Activated CD8-positive, alpha-beta memory T cell treated with anti-CD3 and anti-CD28 coated beads, Interleukin-2, amount 50 U/mL, for 4 hours (primary cell): Measurements from ENCODE around the gene SENP3.
"Not testable (repeated sequence)": the region's sequence is repeated elsewhere in the genome, so short reads cannot be mapped to it uniquely, and the experiment has no call there.

Experiments
- DNase-seq: peaks from one replicate; pipeline ENCODE4 v3.0.0-alpha.2; 2020

The SENP3 gene

DNA sequence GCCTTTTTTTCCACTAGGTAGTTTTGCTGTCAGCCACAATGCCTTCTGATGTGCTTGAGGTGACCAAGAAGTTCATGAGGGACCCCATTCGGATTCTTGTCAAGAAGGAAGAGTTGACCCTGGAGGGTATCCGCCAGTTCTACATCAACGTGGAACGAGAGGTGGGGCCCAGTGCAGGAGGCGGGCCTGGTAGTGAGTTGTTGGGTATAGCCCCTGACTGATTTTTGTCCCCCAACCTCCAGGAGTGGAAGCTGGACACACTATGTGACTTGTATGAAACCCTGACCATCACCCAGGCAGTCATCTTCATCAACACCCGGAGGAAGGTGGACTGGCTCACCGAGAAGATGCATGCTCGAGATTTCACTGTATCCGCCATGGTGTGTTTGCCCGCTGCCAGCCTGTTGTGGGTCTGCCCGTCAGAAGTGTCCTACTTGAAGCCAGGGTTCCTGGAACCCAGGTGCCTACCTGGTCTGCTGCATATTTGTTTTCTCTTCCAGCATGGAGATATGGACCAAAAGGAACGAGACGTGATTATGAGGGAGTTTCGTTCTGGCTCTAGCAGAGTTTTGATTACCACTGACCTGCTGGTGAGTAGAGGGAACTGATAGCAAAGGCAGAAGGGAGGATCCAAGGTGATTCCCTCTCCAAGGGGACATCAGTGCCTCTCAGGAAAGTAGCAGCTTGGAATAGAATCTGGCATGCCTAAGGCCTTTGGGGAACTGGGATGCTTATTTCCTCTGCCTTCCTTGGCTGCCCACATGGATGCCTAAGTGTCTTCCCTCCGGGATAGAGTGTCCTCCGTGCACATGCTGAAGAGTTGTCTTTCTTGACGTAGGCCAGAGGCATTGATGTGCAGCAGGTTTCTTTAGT is 15.8 kb downstream of the SENP3 start:
- no peak for DNase-seq

- peak; percentile 62 for DNase-seq
These were observed 17.5 kb downstream of the SENP3 start, which contains the start of gene CD68 for GRCh38 chr17:7579001-7579833. TSS of gene CD68 (plus strand) at chr17:7579638. CDS start at chr17:7579678, 40 bp downstream.

DNA sequence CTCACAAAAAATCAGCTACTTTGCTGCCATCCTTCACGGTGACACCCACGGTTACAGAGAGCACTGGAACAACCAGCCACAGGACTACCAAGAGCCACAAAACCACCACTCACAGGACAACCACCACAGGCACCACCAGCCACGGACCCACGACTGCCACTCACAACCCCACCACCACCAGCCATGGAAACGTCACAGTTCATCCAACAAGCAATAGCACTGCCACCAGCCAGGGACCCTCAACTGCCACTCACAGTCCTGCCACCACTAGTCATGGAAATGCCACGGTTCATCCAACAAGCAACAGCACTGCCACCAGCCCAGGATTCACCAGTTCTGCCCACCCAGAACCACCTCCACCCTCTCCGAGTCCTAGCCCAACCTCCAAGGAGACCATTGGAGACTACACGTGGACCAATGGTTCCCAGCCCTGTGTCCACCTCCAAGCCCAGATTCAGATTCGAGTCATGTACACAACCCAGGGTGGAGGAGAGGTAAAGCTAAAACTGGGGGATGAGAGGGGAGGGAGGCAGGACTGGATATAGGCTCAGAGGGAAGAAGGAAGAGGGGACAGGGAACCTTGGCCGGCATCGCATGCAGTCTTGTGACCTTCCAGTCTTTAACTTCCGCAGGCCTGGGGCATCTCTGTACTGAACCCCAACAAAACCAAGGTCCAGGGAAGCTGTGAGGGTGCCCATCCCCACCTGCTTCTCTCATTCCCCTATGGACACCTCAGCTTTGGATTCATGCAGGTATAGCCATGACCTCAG is 18.3 kb downstream of the SENP3 start:
- DNase-seq = no peak

- DNase-seq = no peak
These were observed 19.2 kb downstream of the SENP3 start for GRCh38 chr17:7580604-7581575.

DNA sequence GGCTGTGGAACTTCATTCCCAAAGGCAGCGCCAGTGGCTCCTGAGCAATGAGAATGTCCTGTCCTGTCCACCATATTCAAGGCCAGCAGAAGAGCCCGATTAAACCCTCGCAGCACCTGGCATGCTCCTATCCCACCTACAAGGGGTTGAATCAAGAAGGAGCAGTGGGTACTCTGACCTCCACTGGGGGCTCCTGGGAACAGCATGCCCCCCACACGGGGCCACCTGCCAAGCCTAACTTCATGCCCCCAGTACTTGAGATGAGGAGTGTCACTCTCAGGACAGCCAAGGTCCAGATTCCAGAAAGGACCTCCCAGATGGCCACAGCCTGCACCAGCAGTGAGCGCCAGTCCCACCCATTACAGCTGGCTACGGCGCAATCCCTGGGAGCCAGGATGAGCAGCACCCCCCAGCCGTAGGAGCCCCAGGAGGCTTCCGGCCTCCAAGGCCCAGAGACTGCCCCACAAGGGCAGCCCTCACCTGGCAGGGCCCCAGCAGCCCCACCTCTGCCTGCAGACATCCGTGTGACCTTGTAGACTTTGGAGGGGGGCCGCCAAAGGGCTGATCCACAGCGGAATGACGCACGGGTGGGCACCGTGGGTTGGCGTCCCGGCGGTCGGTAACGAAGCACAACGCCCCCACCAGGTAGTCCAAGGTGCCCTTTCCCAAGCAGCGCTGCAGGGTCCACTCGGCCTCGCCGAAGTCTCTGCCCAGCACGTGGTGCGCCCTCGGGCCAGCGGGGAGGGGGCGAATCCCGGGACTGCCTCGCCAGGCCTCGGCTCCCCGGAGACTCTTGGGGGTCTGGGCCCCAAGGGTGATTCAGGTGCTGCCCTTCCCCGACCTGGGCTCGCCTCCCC is 20.9 kb downstream of the SENP3 start:
- DNase-seq = no peak

- DNase-seq = peak; percentile 93
These were observed 21.8 kb downstream of the SENP3 start, which contains the start of gene MPDU1 for GRCh38 chr17:7583253-7584109. TSS of gene MPDU1 (plus strand) at chr17:7583852. CDS start at chr17:7583863, 11 bp downstream.

DNA sequence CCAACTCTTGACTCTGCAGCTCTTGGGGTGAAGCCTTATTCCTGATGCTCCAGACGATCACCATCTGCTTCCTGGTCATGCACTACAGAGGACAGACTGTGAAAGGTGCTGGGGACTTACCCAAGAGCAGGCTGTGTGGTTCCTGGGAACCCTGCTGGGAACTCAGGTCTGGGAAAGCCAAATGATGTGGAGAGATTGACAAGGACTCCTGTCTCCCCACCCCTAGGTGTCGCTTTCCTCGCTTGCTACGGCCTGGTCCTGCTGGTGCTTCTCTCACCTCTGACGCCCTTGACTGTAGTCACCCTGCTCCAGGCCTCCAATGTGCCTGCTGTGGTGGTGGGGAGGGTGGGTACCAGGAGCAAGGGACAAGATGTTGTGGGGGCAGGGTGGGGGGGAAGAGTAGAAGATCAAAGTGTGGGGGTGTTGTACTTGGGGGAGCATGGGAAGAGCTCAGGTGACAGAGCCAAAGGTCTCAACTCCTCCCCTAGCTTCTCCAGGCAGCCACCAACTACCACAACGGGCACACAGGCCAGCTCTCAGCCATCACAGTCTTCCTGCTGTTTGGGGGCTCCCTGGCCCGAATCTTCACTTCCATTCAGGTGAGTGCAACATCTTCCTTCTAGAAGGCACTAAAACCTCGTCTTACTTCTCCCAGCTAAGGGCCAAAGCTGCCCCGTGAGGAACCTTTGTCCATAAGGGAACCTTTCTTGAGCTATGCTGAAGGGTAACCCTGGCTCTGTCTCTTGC is 25.1 kb downstream of the SENP3 start:
- no peak for DNase-seq

DNA sequence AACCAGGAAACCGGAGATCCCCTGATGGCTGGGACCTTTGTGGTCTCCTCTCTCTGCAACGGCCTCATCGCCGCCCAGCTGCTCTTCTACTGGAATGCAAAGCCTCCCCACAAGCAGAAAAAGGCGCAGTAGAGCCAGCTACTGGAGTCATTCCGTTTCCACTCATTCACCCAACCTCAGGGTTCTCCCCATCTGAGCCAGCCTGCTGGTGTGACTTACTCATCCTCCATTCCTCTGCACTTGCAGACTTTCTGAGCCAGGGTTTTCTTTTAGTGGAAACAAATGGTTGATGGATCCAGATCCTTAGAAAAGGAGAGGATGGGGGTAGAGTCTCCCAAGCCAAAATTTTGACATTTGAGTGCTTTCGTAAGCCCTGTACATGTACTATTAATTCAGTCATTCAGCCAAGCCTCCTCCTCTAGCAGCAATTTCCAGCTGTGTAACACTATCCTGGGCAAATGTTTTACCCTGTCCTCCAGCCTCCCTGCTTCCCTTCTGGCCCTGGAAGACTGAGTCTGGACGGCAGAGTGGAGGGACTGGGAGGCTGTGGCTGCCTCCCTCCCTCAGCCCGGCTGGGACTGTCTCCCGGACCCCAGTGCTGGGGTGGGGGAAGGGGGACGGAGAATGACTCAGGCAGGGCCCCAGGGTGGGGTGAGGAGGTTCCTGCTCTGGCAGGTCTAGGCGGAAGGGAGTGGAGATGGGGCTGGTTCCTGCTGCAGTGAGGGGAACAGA is 25.9 kb downstream of the SENP3 start:
- DNase-seq = no peak

DNA sequence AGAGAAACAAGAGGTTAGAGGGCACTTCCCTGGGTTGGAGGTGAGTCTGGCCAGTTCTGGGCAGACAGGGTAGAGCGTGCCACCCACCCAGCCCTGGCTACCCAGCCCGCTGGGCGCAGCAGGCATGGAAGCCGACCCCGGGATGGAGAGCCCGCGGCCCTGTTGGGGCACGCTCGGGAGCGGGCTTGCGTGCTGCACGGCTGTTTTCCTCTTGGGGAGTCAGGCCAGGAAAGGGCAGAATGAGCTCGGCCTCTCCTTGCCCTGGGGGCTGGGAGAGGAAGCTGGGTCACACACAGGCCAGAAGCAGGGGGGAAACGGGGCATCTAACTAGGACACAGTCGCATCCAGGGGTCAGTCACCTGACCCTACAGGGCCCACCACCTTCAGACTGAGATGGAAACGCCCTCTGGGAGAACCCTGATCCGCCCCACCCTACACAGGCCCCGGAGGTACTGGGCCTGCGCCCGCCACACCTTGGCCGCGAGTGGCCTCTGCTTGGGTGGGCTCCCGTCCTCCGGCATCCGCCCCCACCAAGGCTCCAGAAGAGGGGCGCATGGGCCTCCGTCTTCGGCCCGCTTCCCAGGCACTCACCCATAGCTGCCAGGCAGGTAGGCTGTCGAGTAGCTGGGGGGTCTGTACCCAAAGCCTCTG is 27.0 kb downstream of the SENP3 start:
- DNase-seq = no peak

DNA sequence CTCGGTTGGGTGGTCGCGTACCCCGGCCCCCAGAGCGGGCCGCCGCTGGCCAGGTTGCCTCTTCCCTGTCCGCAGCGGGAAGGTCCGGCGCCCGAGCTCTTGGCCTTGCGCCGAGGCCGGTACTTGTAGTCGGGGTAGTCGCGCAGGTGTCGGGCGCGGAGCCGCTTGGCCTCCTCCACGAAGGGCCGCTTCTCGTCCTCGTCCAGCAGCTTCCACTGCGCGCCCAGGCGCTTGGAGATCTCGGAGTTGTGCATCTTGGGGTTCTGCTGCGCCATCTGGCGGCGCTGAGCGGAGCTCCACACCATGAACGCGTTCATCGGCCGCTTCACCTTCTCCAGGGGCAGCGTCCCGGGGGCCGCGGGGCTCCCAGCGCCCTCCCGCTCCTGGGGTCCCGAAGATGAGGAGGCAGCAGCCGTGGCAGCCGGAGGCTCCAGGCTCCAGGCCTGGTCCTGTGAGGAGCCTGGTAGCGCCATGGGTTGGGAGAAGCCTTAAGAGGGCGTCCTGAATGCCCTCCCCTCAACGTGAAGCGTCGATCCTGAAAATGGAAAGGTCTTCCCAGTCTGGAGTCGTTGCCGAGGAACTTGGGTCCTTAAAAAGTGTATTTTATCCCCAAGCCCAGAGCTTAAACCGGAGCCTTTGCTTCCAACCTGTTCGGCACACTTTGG is 27.6 kb downstream of the SENP3 start:
- peak; percentile 73 for DNase-seq

DNA sequence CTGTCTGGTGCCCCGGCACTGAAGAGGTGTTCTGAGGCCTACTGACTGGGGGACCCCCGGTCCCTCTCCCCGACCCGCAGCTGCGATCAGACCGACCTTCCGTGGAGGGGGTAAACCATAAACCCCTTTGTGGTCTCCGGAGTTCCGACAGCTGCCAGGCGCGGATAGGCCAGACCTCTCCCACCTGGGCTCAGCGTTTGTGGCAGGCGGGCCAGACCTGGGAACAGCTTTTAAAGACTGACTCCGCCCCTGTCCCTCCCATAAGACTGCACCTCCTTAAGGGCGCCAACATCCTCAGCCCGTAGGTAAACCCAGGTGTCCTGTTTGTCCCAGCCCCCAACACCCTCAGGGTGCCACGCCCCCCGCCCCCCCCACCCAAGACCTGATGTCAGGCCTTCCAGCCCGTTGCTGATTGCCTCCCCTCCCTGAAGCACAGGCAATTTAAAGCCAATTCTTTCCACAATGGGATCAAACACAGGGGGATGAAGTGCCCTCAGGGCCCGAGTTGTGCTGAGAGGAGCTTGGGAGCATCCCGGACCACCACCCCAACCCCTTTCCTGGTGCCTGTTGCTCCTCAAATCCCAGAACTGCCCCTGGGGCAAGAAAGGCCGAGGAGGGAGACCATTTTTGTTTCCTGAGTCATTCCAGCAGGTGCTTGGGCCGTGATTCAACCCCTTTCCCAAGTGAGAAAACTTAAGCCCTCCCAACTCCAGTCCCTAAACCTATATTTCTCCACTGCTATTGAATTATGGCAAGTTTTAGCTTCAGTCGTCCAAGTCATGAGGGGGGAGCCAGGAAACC is 28.4 kb downstream of the SENP3 start, which contains the start of gene SOX15:
Gene SOX15 (minus strand): TSS at position 204 of the 801 bp plus-strand sequence. CDS start 418 bp downstream, outside the sequence.
- no peak for DNase-seq

DNA sequence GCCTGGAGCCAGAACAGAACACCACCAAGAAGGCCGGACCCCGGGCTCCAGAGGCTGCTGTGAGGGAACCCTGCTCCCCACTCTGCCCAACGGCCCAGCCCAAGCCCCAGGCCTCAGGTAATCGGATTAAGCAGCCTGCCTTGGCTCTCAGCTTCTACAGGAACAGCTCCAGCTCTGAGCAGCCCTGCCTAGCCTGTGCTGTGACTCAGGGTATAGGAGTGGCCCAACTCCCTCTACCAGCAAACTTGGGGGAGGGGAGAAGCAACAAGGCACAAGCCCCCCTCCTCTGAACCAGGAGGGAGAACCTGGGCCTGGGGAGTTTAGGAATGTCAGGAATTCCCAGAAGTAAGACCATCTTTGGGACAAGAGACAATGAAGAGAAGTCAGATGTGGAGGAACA is 29.0 kb downstream of the SENP3 start:
- DNase-seq = no peak

DNA sequence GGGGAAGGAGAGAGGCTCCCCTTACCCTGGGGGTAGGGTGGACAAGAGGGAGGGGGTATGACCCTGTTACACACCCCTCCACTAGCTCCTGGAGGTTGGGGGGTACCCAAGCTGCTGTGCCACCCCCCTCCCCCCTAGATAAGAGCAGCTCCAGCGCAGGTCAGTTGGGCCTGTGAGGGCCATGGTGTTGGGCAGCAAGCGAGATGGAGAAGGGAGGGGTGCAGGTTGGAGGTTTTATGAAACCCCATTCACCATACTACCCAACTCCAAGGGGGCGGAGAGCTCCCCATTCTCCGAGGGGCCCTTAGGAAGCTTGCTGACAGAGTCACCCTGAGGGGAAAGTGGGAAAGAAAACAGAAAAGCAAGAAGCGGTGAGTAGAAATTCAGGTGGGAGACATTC is 29.9 kb downstream of the SENP3 start:
- DNase-seq = no peak

DNA sequence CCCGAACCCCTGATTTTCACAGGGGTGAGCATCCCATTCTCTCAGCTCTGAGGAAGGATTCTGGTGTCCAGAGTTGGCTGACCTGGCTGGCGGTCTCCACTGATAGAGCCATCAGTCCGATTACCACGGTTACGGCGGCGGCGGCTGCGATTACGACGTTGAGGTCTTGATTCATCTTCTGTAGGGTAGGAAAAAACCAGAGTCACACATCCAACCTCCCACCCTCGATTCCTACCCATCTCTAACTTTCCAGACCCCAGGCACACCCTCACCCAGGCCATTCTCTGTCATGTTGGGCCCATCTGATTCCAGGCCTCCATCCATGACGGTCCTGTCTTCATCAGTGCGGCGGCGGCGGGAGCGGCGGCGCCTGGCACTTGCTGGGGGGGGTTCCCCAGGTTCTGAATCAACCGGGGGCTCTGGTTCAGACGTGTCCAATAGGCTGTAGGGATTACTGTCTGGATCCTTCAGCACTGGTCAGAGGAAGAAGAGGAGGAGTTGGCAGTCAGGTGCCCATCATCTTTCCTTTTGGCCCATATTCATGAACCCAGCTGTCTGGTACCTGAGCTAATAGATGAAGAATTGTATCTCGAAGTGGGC is 30.8 kb downstream of the SENP3 start:
- no peak for DNase-seq

GRCh38 chr17:7593296-7593695 is 31.6 kb downstream of the SENP3 start:
- no peak for DNase-seq

DNA sequence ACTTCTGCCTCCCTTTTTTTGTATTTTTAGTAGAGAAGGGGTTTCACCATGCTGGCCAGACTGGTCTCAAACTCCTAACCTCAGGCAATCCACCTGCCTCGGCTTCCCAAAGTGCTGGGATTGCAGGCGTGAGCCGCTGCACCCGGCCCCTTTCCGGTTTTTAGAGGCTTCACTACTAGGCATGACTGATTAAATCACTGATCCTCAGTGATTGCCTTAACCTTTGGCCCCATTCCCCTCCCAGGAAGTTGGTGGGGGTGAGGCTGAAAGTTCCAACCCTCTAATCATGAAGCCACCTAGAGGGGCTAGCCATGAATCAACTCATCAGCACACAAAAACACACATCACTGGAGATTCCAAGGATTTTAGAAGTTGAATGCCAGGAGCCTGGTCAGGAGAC is 35.8 kb downstream of the SENP3 start:
- DNase-seq = not testable (repeated sequence)
